Measurements from ENCODE around the gene DAAM1. TPM values are rescaled to one million over a fixed set of nuclear protein-coding genes. Genes with fewer than 3 reads are reported as not detected.

The DAAM1 gene
- total RNA-seq, 1 donor from 2014 or later = 68.6 TPM

GRCh38 chr14:59247801-59248584 lies 59.5 kb downstream of the DAAM1 start:
- no peak for DNase-seq (ENCODE audit: low spot score)
- intact Hi-C loops (cut with DNase I) = no loop called here
- no peak for ATAC-seq

DNA sequence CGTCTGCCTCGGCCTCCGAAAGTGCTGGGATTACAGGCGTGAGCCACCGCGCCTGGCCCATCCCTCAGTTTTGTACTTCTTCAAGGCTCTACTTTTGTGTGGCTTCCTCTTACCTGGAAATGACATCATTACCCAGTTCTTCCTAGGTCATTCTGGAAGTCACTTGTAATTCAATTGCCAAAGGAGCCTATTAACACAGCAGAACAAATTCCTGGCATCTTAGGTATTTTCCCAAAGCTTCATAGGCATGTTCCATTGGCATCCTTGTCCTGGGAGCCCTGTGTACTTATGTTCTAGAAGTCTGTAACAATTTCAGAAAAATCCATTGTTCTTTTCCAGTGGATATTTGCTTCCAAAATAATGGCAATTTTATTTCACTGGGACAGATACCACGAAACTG lies 60.6 kb downstream of the DAAM1 start:
- ATAC-seq (no peak), DNase-seq (ENCODE audit: low spot score) (no peak)
- intact Hi-C loops (cut with DNase I) = no loop called here

GRCh38 chr14:59251811-59252771 lies 63.6 kb downstream of the DAAM1 start:
- no peak for ATAC-seq
- DNase-seq (ENCODE audit: low spot score) = no peak
- intact Hi-C loops (cut with DNase I) = no loop called here

GRCh38 chr14:59252772-59253500 lies 64.5 kb downstream of the DAAM1 start:
- ATAC-seq (no peak), DNase-seq (ENCODE audit: low spot score) (no peak)
- intact Hi-C loops (cut with DNase I) = no loop called here

DNA sequence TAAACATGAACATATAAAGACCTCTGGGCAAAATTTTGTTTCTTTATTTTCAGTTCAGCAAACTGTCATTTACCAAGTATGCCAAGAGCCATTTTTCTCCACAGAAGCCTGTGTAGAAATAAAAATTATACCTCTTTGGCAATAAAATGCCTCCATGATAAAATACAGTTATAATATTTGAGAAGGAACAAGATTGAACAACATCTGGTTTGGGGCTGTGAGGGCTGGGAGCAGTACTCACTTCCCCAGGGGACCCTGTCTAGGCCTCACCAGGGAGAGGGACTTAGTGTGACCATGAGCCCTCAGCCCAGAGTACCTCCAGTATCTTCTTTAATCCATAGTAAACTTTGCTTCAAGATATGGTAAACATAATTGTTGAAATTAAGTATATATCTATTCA lies 65.1 kb downstream of the DAAM1 start:
- intact Hi-C loops (cut with DNase I) = no loop called here
- ATAC-seq = no peak
- no peak for DNase-seq (ENCODE audit: low spot score)

GRCh38 chr14:59254146-59254910 lies 65.9 kb downstream of the DAAM1 start:
- DNase-seq (ENCODE audit: low spot score) (peak; percentile 67), ATAC-seq (peak; percentile 96)
- intact Hi-C loops (cut with DNase I) = no loop called here

- DNase-seq (ENCODE audit: low spot score) (no peak), ATAC-seq (peak; percentile 59)
- intact Hi-C loops (cut with DNase I) = no loop called here
Observed at GRCh38 chr14:59254911-59255545, 66.6 kb downstream of the DAAM1 start.

DNA sequence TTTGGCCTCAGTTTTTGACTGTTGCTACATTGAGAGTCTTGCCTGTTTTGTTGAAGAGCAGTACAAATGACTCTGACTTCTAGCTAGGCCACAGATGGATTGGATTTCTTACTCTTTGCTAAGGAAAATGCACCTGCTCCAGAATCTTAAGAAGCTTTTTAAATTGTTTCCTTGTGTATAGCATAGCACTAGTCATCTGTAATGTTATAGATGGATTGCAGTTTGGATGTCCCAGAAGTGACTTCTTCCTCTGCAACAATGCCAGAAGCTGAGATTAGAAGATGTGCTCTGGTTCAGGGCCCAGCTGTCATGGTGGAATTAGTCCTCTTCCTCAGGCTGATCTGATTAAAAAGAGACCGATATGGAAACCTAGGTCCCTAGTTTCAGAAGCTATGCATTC lies 67.9 kb downstream of the DAAM1 start:
- intact Hi-C loops (cut with DNase I) = no loop called here
- ATAC-seq = no peak
- no peak for DNase-seq (ENCODE audit: low spot score)

GRCh38 chr14:59261334-59261733 lies 72.9 kb downstream of the DAAM1 start:
- intact Hi-C loops (cut with DNase I) = no loop called here
- DNase-seq (ENCODE audit: low spot score) = no peak
- no peak for ATAC-seq

- ATAC-seq (peak; percentile 51), DNase-seq (ENCODE audit: low spot score) (no peak)
- intact Hi-C loops (cut with DNase I) = no loop called here
Observed at GRCh38 chr14:59262717-59263454, 74.4 kb downstream of the DAAM1 start.

DNA sequence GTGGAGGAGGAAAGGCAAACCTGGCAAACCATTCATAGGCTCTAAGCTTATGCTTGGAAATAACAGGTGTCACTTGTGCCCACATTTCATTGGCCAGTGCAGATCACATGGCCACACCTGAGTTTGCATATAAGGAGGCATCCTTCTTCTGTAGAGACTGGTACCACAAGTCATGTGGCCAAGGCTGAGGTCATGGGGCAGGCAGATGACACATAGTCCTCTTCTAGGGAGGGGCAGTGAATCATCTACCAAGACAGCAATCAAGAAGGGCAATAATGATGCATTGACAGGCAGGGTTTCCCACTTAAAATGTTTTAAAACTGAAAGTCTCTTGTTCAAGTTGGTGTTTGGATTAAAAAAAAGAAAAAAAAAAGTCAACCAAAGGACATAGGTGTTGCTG lies 77.3 kb downstream of the DAAM1 start:
- intact Hi-C loops (cut with DNase I) = no loop called here
- ATAC-seq = no peak
- no peak for DNase-seq (ENCODE audit: low spot score)

DNA sequence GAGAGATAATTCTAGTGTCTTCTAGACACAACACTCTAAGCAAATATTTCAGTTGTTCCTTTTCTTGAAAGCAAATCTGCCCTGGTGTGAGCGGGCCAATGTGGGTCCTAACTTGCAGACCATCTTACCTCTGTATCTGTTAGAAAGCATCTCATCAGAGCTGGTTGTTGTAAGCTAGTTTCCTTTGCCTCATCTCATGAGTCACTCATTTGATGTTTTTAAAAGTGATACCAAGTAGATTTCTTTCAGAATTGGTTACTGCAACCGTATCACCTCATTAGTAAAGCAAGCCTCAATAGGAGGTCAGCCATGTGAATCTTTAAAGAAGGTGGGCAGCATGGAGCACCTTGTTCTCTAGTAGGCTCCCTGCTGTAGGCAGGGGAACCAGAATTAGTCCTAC lies 78.6 kb downstream of the DAAM1 start:
- ATAC-seq = no peak
- intact Hi-C loops (cut with DNase I) = no loop called here

GRCh38 chr14:59268011-59268410 lies 79.5 kb downstream of the DAAM1 start:
- ATAC-seq (no peak), DNase-seq (ENCODE audit: low spot score) (no peak)
- intact Hi-C loops (cut with DNase I) = no loop called here

More for the DNA sequence above, 78.6 kb downstream of the DAAM1 start:
- no peak for DNase-seq (ENCODE audit: low spot score)

DNA sequence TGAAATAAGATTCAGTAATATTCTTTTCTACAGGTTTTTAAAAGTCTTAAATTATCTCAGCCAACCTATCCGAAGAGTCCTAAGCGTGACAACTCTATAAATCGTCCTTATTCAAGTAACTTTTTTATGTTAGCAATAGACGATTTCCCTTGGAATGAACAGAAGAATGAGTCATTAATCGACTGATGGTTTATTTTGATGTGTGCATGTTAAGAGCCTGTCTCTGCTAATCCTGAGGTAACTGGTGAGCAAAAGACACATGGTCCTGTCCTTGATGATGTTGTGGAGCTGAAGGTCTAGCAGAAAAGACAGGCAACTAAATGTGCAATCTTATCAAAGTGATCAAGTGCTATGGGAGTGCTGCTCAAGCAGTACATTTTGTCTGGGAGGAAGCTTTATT lies 80.4 kb downstream of the DAAM1 start:
- no peak for DNase-seq (ENCODE audit: low spot score)
- ATAC-seq = no peak
- intact Hi-C loops (cut with DNase I) = no loop called here

DNA sequence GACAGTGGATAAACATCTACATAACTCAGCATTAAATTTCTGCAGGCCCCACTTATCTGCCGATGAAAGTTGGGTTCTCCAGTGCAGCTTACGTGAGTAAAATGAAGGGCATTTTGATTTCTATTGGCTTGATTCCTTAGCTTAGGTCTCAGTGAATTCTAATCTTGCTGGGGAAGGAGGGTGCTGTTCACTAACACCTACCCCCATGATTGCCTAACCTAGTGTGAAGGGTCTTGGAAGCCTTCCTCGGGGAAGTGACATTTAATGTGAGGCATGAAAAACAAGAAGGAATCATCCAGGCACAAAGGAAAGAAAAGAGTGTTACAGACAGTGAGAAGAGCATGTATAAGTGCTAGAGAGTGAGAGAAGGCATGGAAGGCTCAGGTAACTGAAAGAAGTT lies 81.0 kb downstream of the DAAM1 start:
- intact Hi-C loops (cut with DNase I) = no loop called here
- ATAC-seq (no peak), DNase-seq (ENCODE audit: low spot score) (no peak)

DNA sequence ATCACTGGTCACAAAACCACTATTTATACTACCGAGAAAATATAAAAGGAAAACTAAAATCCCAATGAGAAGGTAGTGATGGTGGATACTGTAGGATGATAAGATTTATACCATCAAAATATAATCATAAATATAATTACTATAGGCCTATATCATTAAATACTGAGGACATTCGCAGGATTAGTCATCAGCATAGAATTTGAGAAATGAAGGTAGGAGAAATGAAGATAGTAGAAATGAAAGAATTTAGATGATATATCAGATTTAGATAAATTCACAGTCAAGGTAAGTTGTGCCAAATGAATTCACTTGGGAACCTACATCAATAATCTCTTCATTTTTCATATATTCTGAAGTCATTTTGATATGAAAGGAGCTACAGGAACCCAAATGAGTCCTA lies 82.8 kb downstream of the DAAM1 start:
- intact Hi-C loops (cut with DNase I) = no loop called here
- no peak for ATAC-seq

DNA sequence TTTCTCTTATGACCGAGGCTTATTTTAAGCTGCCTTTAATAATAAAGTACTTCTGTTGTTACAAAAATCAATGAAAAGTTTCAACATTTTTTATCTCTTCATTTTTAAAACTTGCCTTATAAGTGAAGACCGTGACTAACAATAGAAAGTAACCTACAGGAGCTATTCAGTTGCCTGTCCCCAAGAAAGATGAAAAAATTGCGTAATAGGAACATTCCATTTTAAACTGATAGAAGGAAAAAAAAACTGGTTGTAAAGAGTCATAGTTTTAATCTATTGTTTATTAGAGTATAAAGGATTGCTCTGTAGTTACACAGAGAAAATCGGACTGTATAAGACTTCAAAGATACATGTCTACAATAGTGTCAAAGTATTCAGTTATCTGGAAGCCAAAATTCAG lies 83.3 kb downstream of the DAAM1 start:
- ATAC-seq = no peak
- intact Hi-C loops (cut with DNase I) = no loop called here
- DNase-seq (ENCODE audit: low spot score) = no peak

More for the DNA sequence above, 82.8 kb downstream of the DAAM1 start:
- no peak for DNase-seq (ENCODE audit: low spot score)

- ATAC-seq = no peak
Observed at GRCh38 chr14:59272633-59273032, 84.2 kb downstream of the DAAM1 start.

More at GRCh38 chr14:59272633-59273032, 84.2 kb downstream of the DAAM1 start:
- no peak for DNase-seq (ENCODE audit: low spot score)
- intact Hi-C loops (cut with DNase I) = no loop called here
